H1 (cell line): ENCODE measurements around the gene RANBP9. TPM values are rescaled to one million over a fixed set of nuclear protein-coding genes. Genes with fewer than 3 reads are reported as not detected.

ENCODE experiments used
- JUND ChIP-seq: IDR thresholded peaks from 2 replicates; pipeline ENCODE4 v1.6.1; 2011; ENCODE audit warnings: mild to moderate bottlenecking, improper control_type of control experiment, low read length
- SAP30 ChIP-seq: fragments of 300-600 bp; sonication (generic); IDR thresholded peaks from 2 replicates; pipeline ENCODE4 v1.7.1; 2012; ENCODE audit warnings: low read length, moderate library complexity, mild to moderate bottlenecking, inconsistent platforms; ENCODE audit not compliant: insufficient read depth, insufficient replicate concordance
- polyA plus RNA-seq, 7 experiments: library from polyadenylated mRNA; depleted of rRNA in 3 of 7; stranded (reverse) in 5 of 7; unstranded in 2 of 7; fragments of >200 nt in 5 of 7; fragments of 200-250 nt in 2 of 7; gene quantifications; 1 replicate in 5 of 7; 2 replicates in 1 of 7; 4 replicates in 1 of 7; pipeline versions ENCODE4 v1.2.1 to v1.2.3, GENCODE V29; 2011 to 2013; ENCODE audit warnings: missing spikeins in 2 of 7, mixed read lengths in 2 of 7
- total RNA-seq: library from RNA; stranded (reverse); fragmentation: NEBNext Ultra II Directional; extraction: Animal tissue kit (Norgen Biotek cat#: 25700); gene quantifications from 2 replicates; pipeline ENCODE4 v1.2.1, GENCODE V29; 2021

Gene RANBP9
- total and polyA plus RNA-seq, 2 of the 8 experiments (the other 6 are each of a cell fraction or from before 2014, with no cell fraction given), result 13.0 to 36.7 TPM

GRCh38 chr6:13611715-13612114, 99.9 kb downstream of the RANBP9 start (continued):
- TF ChIP-seq JUND, result no peak
- no peak for TF ChIP-seq SAP30
